GM19035 (cell line): ENCODE results near the gene DYNLT5.
"Not testable (repeated sequence)": the region's sequence is repeated elsewhere in the genome, so short reads cannot be mapped to it uniquely, and the experiment has no call there.

ENCODE experiments used
- ATAC-seq: cut with Tn5 transposase; IDR thresholded peaks from one replicate; pipeline ENCODE4 v1.9.1; 2021; ENCODE audit not compliant: unreplicated experiment

DYNLT5 gene

GRCh38 chr1:66787641-66788040 lies 35.4 kb downstream of the DYNLT5 start:
- ATAC-seq: no peak

GRCh38 chr1:66788231-66788939 lies 36.1 kb downstream of the DYNLT5 start:
- peak; percentile 78 for ATAC-seq

- no peak for ATAC-seq
Measured at GRCh38 chr1:66791621-66792610, 39.7 kb downstream of the DYNLT5 start.

- not testable (repeated sequence) for ATAC-seq
Measured at GRCh38 chr1:66795839-66796238, 43.6 kb downstream of the DYNLT5 start.

- no peak for ATAC-seq
Measured at GRCh38 chr1:66809245-66809644, 57.0 kb downstream of the DYNLT5 start.

- no peak for ATAC-seq
Measured at GRCh38 chr1:66809736-66810326, 57.6 kb downstream of the DYNLT5 start.

- no peak for ATAC-seq
Measured at GRCh38 chr1:66824771-66825170, 72.5 kb downstream of the DYNLT5 start.
